Activated T-cell treated with anti-CD3 and anti-CD28 coated beads for 1 hour (primary cell): ENCODE results near the gene NEDD9.
A peak's percentile ranks its signal among the peaks of the same experiment; 100 is the strongest.

Experiments used
- DNase-seq: peaks from one replicate; pipeline ENCODE4 v3.0.0-alpha.2; 2020; ENCODE audit warnings: low read depth

NEDD9 gene, protein sequence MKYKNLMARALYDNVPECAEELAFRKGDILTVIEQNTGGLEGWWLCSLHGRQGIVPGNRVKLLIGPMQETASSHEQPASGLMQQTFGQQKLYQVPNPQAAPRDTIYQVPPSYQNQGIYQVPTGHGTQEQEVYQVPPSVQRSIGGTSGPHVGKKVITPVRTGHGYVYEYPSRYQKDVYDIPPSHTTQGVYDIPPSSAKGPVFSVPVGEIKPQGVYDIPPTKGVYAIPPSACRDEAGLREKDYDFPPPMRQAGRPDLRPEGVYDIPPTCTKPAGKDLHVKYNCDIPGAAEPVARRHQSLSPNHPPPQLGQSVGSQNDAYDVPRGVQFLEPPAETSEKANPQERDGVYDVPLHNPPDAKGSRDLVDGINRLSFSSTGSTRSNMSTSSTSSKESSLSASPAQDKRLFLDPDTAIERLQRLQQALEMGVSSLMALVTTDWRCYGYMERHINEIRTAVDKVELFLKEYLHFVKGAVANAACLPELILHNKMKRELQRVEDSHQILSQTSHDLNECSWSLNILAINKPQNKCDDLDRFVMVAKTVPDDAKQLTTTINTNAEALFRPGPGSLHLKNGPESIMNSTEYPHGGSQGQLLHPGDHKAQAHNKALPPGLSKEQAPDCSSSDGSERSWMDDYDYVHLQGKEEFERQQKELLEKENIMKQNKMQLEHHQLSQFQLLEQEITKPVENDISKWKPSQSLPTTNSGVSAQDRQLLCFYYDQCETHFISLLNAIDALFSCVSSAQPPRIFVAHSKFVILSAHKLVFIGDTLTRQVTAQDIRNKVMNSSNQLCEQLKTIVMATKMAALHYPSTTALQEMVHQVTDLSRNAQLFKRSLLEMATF

DNA sequence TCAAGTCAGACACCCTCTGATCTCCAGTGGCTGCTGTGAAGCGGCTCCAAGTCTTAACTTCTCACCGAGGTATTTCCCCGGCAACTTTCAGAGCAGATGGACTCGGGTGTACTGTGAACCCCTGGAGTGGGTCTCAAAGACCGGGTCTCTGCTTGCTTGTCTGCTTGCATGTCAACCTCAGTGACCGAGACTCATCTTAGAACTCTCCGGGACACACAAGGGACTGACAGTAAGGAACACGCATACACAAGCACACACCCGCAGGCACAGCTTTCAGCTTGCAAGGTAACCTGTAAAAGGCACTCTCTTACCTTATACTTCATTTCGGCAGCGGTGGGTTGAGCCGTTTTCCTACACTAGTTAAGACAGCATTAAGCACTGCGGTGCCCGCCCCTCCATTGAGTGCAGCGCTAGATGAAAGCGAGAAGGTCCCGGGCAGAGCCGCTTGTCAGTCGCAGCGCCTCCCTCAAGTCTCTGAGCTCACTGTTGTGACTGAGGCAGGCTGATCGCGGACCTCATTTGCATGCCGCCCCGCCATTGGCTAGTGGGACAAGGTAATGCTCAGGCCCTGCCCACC, at the start of gene NEDD9:
NEDD9 (minus strand) TSS at position 476 of the 577 bp plus-strand sequence; CDS start at position 323, 153 bp downstream.
- peak; percentile 86 for DNase-seq

DNA sequence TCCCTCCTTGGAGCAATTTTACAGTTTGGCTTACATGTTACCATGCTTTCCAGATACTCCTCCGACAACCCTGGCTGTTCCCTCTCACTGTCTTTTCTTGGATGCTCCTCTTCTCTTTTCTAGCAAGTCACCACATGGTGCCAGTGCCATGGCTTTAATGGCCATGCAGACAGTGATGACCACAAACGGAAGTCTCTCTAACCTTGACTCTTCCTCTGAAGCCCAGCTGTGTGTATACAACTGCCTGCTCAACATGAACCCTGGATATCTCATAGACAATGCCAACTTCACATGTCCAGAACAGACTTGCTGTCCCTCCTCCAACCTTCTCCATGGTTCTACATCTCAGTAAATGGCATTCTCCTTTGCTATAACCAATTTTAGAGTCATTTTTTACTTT, 49.8 kb upstream of the NEDD9 start:
- no peak for DNase-seq

DNA sequence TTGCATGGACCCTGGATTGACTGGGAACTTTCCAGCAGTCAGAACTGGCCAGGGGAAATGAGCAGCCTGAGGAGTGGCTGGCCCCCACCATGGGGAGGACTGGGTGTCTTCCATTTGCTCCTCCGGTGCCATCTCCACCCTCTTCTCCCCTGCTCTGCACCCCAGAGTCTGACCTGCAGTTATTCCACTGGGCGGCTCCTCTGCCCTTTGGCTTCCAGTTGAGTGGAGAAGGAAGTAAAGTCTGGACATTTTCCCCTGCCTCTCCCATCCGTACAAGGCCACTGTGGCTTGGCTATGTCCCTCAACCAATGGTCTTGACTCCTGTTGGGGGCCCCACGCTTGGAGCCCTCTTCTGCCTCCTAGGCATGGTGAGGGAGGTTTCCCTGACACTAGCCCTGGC, 47.9 kb upstream of the NEDD9 start:
- no peak for DNase-seq

DNA sequence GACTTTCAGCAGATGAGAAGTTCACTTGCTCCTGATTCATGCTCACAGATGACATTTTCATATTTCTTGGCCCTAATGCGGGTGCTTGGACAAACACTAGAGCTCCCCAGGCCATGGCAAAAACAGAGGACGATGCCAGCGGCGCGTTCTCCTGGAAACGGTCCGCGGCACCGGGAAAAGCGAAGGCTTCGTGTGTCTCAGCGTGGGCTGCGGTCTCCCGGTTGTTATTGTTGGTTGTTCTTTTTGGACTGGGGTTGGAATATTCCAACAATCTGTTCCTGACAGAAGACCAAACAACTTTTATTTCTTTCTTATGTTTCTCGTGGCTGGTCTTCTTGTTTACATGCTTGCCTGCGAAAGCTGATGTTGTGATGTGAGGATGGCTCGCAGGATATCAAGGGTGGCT, 46.8 kb upstream of the NEDD9 start:
- DNase-seq = no peak

DNA sequence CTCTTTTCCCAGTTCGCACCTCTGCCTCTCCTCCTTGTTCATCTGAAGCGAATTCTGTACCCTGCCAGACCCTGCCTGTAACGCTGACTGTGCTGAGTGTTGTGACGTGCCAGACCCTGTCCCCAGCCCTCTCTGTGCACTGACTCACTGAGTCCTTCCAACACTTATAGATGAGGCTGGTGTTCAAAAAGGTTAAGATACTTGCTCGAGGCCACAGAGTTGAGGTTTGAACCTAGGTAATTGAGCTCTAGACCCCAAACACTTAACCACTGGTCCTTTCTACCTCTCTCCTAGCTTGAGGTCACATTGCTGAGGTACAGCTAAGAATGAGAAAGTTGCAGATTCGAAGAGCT, 45.7 kb upstream of the NEDD9 start:
- DNase-seq = no peak

DNA sequence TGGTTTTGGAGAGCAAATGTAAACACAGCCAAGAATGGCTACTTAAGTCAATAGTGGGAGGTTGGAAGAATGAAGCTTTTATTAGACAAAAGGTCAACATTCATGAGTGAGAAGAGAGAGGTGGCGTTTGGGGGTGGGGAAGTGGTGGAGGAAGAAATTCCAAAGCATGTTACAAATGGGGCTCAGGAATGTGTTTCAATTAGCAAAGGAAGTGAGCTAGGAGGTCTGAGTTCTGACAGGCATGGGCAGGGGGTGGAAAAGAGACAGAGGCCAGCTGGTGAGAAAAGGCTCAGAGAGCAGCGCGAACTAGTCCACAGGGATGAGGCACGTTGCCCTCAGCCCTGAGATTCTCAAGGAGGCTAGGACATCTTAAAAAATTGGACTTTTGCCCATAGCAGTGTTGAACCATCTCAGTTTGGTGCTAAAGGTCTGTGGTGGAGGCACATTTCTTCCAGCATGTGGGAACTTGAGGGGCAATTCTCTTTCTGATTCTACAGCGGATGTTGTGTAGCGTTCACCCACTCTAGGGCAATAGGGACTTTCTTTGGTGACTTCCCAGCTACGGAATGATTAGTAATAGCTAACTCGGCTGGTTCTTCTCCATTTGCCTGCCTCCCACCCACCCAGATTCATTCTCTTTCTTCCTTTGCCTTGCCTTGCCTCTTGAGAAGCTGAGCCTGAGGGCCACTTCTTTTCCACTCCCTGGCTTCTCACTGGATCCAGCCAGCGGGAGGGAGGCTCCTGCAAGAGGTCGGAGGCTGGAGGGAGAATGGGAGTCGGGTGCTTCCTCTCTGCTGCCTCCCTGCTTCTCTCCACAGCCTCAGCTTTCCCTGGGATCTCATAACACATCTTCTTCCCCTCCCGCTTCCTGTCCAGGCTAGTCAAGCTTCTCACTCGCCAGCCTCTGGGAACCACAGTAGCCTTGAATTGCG, 45.1 kb upstream of the NEDD9 start:
- DNase-seq = no peak

DNA sequence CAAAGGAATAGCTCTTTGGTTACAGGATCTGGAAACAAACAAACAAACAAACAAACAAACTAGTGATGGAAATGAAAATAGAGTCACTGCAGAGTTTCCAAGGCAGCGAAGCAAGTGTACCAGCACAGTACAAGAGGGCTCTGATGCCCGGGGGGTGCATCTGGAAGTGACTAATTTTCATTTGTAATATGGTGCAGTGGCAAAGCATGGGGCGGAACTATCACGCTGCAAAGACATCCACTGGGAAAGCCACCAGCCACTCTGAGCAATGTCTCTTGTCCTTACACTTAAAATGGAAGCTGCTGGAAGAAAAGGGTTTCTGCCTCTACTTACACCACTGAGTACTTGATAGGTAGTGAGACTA, 44.4 kb upstream of the NEDD9 start:
- no peak for DNase-seq

DNA sequence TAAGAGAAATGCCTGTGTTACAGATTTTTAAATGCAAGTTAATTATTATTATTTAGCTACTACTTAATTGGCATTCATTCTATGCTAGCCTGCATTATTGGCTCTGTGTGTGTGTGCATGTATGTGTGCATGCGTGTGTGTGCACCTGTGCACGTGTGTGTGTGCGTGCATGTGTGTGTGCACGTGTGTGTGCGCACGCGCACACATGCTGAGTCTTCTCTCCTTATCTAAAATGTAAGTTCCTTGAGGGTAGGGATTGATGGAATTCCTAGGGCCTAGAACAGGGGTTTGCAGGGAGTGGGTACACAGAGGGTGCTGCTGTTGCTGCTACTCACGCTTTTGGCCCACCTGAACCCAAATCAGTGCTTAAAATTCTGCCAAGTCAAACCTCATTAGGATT, 43.8 kb upstream of the NEDD9 start:
- DNase-seq = no peak

DNA sequence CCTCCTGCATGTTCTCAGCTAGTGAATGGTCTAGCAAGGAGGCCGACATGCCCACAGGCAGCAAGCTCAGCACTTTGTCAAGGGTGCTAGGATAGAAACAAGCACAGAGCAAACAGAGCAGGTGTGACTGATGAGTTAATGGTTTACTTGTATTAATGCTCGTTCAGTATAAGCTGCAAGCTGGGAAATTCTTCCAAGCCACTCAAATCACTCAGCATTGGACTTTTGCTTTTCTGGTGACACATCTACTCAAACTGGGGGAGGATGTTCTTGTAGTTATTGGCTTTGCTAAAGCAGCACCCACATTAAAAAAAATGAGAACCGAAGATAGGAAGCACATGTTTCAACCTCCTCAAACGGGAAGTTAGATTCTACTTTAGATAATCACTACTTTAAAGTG, 43.1 kb upstream of the NEDD9 start:
- DNase-seq = no peak

DNA sequence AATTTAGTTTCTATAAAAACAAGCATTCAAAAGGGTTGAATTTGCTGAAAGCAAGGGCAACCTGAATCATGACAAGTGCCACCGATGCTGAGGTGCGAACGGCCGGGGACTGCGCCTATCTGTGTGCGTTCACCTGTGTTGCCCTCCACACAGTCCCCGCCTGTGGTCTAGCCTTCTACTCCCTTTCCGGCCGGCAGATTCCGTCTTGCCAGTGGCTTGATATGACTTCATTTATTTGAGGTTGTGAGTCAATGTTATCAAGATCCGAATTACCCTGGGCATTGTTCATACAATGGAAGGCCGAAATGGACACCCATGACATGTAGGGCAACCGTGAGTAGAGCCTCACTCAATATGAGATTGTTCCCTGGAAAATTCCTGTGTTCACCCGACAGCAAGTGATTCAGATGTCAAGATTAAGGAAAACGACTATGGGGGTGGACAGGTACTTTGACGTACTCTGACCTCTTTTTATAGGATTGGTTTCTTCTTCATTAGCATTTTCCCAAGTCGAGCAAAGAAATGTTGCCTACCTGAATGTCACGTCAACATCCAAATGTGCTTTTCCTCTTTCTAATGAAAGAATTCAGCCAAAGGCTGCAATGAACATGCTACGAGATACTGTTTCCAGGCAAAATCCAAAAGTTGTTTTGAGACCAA, 41.1 kb upstream of the NEDD9 start:
- DNase-seq = no peak

DNA sequence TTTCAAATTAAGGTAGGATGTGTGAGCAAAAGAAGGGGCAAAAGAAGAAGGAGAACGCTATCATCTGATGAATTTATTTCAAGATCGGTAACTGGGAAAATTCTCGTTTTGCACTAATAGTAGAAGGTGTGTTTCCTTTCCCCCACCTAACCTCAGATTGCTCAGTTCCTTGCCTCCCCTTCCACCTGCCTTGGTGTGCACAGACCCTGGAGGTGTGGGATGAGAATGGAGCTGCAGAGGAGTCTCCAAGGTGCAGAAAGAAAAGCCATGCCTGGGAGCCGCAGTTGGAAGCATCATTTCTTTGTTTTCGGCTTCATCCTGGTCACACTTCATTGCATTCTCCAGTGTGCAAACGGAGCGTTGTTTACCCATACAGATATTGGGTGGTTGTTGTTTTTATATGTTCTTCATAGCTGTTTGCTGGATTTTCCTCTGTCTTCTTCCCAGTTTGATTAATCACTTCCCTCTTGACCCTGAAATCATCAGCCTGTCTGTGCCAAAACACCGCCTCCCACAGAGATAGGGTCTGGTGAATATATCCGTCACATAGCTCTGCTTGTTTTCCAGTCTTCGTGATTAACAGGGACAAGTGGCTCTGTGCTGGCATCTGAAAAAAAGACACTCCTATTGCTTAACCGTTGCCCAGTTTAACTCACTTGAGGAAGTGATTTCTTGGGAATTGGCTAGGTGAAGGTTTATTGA, 40.2 kb upstream of the NEDD9 start:
- no peak for DNase-seq

DNA sequence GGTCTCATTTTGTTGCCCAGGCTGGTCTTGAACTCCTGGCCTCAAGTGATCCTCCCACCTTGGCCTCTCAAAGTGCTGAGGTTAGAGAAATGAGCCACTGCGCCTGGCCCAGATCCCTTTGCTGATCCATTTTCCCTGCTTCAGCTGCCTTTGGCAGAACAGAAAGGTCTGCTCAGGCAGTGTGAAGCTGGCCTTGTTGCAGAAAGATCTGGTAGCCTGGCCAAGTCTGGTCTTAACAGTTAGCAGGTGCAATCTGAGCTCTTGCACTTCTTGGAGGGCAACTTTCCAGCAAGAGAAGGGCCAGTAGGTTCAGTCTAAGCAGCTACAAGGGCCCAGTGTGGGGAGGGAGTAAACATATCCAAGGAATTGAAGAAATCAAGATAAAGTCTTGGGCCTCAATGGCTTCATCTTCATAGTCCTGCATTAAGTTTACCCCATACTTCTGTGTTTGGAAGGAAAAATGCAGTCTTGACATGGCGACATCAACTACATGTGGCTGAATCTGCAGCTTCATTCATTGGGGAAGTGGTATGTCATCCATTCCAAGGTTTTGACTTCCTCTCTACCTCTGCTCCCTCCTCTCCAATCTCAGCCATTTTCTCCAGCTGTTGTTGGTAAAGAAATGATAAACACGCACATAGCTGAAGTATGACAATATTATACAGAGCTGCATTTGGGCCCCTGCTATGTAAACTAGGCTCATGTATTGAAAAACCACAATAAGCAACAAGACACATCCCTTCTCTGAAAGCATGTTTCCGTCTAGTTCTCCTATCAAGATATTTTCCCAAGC, 39.0 kb upstream of the NEDD9 start:
- no peak for DNase-seq

DNA sequence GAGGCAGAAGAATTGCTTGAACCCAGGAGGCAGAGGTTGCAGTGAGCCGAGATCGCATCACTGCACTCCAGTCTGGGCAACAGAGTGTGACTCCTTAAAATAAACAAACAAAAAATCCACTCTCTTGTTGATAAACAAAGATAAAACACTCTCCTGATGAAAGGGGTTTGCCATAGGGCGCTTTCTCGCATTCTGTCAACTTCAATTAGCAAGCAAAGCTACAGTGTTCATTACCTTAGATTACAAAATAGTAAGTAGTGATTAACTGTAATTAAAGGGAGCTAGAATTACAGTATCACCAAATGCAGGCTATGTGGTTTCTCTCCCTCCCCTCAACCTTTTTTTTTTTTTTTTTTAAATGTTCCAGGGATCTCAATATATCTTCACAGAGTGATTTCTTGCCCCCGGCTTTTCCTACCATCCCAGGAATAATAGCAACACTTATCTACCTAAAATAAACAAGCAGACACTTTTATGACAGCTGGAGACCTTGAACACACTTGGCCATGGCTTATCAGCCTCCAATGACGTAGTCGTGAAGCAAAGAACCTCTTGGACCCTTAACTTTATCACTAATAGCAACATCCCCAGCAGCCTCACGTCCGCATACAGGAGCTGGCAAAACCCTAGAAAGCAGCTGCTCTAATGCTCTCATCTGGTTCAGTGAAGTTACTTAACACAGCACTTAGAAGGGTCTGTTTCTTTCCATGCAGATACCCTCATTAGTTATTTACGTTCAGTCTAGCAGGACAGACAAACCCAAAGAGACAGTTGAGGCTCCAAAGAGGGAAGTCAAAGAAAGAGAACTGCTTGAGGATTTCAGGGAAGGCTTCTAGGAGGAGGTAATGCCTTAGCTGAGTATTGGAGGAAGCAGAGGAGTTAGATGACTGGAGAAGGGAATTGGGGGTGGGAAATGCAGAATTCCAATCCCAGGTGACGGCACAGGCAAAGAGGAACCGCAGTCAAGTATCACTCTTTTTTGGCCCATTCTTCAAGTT, 37.9 kb upstream of the NEDD9 start:
- no peak for DNase-seq

DNA sequence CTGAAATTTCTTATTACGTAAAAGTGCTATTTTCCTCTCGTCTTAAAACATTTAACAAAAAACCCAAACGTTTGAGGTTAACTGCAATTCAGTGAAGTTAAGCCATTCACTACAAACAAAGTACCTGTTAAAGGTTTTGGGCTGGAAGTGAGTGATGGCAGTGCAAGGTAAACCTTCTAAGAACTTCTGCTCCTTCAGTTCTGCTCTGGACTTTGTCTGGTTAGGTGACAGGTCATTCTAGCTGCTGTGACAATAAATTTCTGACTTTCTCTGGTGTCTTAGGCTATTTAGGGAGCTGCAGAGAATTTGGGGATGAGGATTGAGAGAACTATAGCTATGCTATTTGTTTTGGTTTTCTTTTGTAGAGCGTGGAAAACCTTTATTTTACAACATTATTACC, 36.5 kb upstream of the NEDD9 start:
- no peak for DNase-seq

DNA sequence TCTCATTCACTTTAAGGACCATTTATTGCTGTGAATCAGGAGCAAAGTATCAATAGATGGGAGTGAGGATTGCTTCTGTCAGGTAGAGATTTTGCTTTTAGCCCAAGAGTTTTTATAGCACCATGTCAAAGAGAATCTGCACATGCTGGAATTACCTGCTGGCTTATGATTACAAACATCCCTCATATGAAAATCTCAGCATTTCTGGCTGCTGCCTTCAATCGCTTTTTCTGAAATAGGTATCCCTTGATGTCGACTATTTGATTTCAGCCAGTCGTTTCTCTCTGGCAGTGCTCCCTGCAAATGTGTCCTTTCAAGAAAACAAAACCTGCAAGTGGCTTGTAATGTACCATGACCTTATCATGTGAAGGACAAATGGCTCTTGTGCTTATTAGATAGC, 34.5 kb upstream of the NEDD9 start:
- no peak for DNase-seq

DNA sequence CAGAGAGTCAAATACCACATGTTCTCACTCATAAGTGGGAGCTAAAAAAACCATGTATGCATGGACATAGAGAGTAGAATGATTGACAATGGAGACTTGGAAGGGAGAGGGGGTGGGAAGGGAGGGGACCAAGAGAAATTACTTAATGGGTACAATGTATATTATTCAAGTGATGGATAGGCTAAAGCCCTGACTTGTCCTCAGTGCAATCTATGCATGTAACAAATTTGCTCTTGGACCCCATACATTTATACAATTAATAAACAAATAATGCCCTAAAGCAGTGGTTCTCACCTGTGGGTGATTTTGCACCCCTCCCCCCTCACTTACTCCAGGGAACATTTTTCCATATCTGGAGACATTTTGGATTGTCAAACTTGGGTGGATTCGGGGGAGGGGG, 33.5 kb upstream of the NEDD9 start:
- no peak for DNase-seq

DNA sequence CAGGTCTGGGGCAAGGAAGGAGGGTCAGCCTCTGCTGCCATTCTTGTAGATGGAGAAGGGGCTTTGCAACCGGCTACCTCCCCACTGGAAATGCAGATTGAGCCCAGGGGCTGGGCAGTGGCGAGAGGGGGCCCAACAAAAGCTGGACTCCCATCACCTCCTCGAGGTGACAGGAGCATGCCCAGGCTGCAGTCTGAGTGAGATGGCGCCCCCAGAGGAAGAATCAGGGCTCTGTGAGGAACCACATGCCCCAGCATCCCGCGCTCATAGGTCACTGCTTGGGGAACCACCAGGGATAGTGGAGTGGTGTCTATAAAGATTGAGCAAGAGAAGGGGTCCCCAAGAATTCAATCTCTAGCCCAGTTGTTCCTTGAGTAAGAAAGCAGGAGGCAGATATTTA, 31.6 kb upstream of the NEDD9 start:
- DNase-seq = no peak

DNA sequence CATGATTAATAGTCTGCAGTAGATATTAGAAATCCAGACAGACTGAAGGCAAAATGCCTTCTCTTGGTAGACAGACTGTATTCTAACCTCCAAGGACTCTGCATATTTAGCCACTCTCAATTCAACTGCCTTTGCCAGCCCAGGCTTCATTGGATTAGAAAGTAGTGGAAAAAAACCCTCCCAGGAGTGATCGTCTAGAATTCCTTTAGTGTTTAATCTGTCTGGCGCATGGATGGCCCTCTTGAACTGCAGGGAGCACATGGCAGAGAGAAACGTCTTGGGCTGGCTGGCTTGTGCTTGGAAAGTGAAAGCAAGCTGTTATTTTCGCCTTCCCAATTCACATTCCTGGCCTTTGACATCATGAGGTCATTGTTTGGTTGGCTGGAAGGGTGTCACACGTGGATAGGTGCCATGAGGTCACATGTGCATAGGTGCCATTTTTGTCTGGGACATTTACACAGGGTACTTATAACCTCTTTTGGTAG, 30.9 kb upstream of the NEDD9 start:
- DNase-seq = no peak

DNA sequence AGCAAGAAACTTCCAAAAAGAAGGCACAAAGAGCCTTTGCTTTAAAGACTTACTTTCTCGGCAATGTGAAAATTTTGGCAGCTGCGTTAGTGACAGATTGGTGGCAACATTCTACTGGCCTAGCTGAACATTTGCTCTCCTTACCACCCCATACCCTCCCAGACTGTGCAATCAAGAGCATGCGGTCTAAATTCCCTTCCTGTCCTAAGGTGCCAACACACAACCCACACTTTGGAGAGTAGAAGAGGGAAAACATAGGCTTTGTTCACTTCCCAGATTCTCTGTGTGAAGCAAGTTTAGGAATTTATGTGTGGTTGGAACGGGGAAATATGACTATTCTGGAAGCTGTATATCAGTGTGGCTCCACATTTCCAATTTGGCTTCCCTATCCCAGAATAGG, 29.8 kb upstream of the NEDD9 start:
- no peak for DNase-seq
